NCI-H2227 (cell line): Measurements from ENCODE around the gene PDSS2.
"Not testable (repeated sequence)": the region's sequence is repeated elsewhere in the genome, so short reads cannot be mapped to it uniquely, and the experiment has no call there.

ENCODE experiments used
- DNase-seq: peaks from one replicate; lab custom pipeline; 2025; ENCODE audit not compliant: unreplicated experiment; lab: John Stamatoyannopoulos, UW

Gene PDSS2

GRCh38 chr6:107123501-107123900 is 335.9 kb downstream of the PDSS2 start:
- no peak for DNase-seq

DNA sequence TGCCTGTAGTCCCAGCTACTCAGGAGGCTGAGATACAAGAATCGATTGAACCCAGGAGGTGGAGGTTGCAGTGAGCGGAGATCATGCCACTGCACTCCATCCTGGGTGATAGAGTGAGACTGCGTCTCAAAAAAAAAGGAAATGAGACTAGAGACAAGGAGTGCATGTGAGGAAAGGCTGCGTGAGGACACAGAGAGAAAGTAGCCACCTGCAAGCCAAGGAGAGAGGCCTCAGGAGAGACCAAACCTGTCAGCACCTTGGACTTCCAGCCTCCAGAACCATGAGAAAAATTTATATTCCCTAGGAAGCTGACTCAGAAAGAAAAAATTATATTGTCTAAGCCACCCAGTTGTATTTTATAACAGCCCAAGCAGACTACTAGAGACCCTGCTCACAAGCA is 336.6 kb downstream of the PDSS2 start:
- no peak for DNase-seq

DNA sequence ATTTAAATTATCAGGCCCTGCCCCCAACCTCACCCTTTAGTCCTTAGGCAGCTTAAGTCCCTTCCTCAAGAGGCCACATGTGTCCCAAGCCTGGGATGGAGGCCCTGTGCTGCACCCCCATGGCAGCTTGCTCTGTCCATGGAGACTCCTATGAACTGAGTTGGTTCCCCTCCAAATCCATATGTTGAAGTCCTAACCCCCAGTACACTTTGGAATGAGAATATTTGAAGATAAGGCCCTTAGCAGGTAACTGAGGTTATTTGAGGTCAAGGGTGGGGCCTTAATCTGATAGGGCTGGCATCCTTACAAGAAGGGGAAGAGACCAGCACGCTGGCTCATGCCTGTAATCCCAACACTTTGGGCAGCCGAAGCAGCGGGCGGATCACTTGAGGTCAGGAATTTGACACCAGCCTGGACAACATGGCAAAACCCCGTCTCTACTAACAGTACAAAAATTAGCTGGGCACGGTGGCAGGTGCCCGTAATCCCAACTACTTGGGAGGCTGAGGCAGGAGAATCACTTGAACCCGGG is 337.3 kb downstream of the PDSS2 start:
- no peak for DNase-seq

DNA sequence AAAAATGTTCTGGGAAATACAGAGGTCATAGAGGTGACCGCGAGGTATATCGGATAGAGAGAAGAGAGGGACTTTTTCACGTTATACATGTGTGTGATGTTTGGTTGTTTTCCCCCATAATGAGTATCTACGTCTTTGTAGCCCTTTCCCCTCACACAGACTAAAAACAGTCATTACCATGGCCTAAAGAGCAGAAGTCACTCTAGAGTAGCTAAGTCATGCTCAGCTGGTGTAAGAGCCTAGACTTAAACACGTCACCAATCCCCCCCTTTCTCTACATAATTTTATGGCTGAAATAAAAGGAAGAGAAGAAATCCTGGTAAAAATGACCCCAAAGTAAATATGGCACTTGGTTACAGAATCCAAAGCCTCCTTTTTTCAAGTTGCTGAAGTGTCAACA is 338.1 kb downstream of the PDSS2 start:
- peak; percentile 18 for DNase-seq

- DNase-seq, result no peak
Measured at GRCh38 chr6:107120404-107120803, 339.0 kb downstream of the PDSS2 start.

DNA sequence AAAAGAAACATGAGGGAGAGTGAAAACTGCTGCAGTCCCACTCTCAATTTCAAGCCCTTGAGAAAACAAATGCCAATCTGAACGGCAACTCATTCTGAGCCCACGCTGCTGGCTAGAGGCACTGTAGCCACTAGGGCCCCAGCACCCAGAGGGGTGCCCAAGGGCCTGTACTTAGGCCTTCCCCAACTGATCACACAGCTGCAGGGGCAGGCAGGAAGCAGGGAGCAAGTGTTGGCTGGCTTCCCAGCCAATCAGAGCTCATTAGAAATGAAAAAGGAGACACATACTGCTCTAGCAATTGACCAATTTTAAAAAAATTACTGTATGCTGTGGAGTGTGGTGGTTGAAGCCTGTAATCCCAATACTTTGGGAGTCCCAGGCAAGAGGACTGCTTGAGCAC is 340.4 kb downstream of the PDSS2 start:
- DNase-seq, result peak; percentile 5

- DNase-seq, result not testable (repeated sequence)
Measured at GRCh38 chr6:107118540-107118939, 340.8 kb downstream of the PDSS2 start.

- no peak for DNase-seq
Measured at GRCh38 chr6:107116931-107117330, 342.4 kb downstream of the PDSS2 start.

GRCh38 chr6:107116328-107116892 is 343.0 kb downstream of the PDSS2 start:
- peak; percentile 65 for DNase-seq

DNA sequence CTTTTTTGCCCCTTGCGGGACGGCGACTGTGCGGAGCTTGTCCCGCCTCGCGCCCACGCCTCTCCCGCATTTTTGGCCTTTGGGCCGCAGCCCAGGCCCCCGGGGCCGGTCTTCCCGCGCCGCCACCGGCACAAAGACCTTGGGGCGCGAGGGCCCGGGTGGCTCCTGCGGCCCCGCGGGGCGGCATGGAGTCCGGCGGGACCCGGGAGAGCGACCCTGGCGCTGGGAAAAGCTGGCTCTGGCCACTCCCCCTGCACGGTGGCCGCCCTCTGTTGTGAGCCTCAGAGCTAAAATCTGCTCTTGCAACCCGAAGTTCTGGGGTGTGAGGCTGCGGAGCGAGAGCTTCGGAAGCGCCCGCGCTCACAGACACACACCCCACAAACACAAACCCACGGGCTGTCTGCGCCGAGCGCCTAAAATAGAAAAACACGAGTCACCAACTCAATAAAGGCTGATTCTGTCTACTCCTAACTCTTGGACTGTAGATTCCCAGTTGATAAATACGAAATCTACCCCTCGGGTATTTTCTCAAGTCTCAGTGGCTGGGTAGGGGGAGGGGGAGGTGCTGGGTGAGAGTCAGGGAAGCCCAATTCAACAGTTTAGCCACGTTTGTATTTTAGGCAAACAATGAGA is 343.6 kb downstream of the PDSS2 start:
- peak; percentile 77 for DNase-seq

DNA sequence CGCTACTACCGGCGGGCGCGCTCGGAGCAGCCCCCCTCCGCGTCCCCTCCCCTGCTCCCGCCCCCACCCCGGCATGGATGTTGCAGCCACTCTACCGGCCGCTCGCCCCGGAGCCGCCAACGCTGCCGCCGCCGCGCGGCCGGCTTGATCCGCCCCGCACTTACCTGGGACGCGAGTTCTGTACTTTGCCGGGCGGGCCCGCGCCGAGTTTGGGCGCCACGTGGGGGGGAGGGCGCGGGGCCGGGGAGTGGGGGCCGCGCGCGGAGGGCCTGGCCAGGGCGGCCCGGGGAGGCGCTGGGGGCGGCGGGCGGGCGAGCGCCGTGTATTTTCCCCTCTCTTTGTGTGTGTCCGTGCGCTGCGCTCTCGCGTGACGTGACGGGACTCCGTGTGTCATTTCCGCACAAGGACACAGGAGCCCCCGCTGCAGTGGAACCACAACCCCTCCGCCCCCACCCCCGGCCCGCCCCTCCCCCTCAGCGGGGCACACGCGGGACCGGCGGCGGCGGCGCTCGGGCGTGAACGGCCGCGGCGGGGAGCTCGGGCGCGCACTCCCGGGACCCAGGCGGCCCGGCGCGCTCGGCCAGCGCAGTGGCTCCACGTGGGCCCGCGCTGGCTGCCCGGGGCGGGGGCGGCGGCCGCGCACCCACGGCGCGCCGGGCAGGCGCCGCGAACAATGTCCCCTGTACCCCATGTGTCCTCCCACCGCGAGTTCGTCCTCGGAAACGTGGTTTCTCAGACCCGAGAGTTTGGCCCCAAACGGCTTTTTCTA is 344.3 kb downstream of the PDSS2 start, which contains the start of gene BEND3:
TSS of gene BEND3 (minus strand) at position 590 of the 769 bp plus-strand sequence. CDS start 16,230 bp downstream, outside the sequence.
- DNase-seq, result peak; percentile 71

GRCh38 chr6:107114213-107114925 is 345.0 kb downstream of the PDSS2 start:
- peak; percentile 88 for DNase-seq

- no peak for DNase-seq
Measured at GRCh38 chr6:107110200-107110599, 349.2 kb downstream of the PDSS2 start.

DNA sequence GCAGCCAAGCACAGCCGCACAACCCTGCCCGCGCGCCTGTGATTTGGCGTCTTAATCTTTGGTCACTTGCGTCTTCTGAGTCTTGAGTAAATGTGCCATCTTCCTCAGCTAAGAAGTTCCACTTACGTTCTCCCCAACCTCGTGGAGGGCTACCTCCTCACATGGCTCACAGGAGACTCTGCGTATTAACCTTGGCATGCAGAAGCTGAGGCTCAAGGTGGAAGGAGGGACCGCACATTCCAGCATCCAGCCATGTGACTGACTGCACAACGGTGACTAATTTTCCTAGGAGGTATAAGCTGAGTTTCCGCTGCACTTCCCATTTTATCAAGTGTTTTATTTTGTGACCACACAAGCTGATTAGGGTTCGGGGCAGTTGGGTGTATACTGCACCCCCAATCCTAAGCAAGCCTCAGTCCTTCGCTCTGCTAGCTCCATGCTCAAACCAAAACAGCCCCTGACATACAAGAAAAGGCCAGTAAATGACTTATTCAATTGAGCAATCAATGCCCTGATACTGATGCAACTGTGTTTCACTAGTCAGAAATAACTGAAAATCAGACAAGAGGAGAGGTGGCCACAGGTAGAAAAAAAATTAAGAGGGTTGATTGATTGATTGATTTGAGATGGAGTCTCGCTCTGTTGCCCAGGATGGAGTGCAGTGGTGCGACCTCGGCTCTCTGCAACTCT is 351.0 kb downstream of the PDSS2 start:
- DNase-seq, result no peak

- DNase-seq, result no peak
Measured at GRCh38 chr6:107107791-107108190, 351.6 kb downstream of the PDSS2 start.

DNA sequence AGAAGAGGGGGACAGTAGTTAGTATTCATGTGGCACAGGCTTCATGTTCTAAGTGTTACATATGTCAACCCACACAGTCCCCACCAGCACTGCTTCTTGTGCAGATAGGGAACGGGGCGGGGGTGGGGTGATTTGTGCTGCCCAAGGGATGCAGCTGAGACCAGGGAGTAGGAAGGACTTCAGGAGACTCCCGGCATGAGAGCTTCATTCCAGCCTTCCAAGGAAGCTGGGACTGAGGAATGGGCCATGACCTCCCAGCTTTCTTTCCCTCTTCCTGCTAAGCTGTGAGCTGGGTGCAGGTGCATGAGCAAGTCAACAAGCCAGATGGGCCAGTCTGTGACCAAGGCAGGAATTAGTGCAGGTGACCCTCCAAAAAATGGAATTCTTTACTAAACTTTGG is 353.2 kb downstream of the PDSS2 start:
- no peak for DNase-seq

DNA sequence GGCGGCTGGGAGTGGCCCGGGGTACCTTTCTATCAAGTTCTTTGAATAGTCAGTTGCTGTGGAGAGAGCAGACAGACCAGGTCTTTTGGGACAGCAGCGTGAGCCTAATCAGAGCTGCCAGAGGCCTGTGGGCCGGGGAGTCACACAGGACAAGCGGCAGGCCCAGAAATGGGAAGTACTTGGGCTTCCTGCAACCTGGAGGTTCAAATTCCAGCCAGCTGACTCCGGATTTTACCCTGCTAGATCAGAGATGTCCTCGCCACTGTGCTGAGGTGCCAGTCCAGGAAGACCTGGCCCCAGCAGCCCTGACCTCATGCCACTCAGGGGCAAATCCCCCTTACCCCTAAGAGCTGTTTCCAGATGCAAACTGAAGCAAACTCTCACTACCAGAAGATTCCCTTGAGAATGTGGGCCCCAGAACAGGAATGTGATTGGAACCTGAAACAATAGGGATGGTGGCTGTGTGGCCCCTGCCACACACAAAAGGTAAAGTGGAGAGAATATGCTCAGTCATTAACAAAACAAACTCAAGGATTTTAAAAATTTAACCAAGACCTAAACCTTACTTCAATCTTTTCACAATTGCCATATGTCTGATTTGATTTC is 353.8 kb downstream of the PDSS2 start:
- no peak for DNase-seq

DNA sequence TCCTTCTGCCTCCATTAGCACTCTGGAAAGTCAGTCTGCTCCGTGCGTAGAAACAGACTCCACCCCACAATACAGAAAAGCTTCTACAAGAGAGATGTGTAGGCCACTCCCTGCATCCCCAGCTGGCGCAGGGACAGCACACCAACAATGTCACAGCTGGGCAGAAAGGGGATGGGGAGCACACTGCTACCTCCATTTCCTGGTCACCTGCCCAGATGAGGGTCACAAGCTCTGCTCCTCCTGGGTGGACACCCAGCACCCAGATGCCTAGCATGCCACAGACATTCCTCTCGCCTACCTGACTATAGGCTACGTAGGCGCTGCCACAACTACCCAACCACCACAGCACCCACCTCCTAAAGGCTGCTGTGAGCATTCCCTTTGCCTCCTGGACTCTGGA is 356.3 kb downstream of the PDSS2 start:
- DNase-seq, result peak; percentile 14
